Activated B cell treated with CpG ODN at 0.5 μM for 24 hours (primary cell): ENCODE results near the gene ITGA2B. TPM values are rescaled to one million over a fixed set of nuclear protein-coding genes. Genes with fewer than 3 reads are reported as not detected.

Experiments used
- ATAC-seq: fragments of 200-7000 bp; cut with Tn5 transposase; one replicate; pipeline ENCODE4 v1.10.0; 2021; ENCODE audit warnings: low read depth, mild to moderate bottlenecking, moderate library complexity
- CTCF ChIA-PET: fragments of 350-600 bp; sonication (Branson Sonifier 250); formaldehyde crosslinking; loops from one replicate; lab custom pipeline; 2021; ENCODE audit warnings: antibody characterized with exemption; lab: Charles Lee
- POLR2A ChIA-PET: fragments of 350-600 bp; sonication (Branson Sonifier 250); formaldehyde crosslinking; loops from one replicate; lab custom pipeline; 2021; ENCODE audit warnings: antibody characterized with exemption; lab: Charles Lee
- DNase-seq: peaks from one replicate; pipeline ENCODE4 v3.0.0; 2022
- H3K27ac Mint-ChIP-seq: one replicate; pipeline ENCODE4 v1.8.0; 2020; ENCODE audit warnings: mixed read lengths
- H3K27me3 Mint-ChIP-seq: one replicate; pipeline ENCODE4 v1.8.0; 2021; ENCODE audit warnings: mixed read lengths
- H3K36me3 Mint-ChIP-seq: one replicate; pipeline ENCODE4 v1.8.0; 2021; ENCODE audit warnings: low read depth, mixed read lengths
- H3K4me1 Mint-ChIP-seq: one replicate; pipeline ENCODE4 v1.8.0; 2021; ENCODE audit warnings: mixed read lengths
- H3K4me3 Mint-ChIP-seq: one replicate; pipeline ENCODE4 v1.8.0; 2020; ENCODE audit warnings: mild to moderate bottlenecking, mixed read lengths
- H3K9me3 Mint-ChIP-seq: one replicate; pipeline ENCODE4 v1.8.0; 2020; ENCODE audit warnings: mixed read lengths
- intact Hi-C: fragments of 100-400 bp; cut with micrococcal nuclease; formaldehyde crosslinking; loops from one replicate; pipeline ENCODE4 v1.15.1; 2024
- total RNA-seq: library from RNA; stranded (reverse); gene quantifications from 2 replicates; pipeline ENCODE4 v1.2.3, GENCODE V29; 2022
- TF ChIP-seq, protein P1 (sequence below): fragments of 200-600 bp; IDR thresholded peaks from one replicate; pipeline ENCODE4 v1.8.0; 2022; ENCODE audit warnings: antibody characterized with exemption, mild to moderate bottlenecking

ITGA2B gene
- total RNA-seq, 1 donor from 2014 or later, result not detected

DNA sequence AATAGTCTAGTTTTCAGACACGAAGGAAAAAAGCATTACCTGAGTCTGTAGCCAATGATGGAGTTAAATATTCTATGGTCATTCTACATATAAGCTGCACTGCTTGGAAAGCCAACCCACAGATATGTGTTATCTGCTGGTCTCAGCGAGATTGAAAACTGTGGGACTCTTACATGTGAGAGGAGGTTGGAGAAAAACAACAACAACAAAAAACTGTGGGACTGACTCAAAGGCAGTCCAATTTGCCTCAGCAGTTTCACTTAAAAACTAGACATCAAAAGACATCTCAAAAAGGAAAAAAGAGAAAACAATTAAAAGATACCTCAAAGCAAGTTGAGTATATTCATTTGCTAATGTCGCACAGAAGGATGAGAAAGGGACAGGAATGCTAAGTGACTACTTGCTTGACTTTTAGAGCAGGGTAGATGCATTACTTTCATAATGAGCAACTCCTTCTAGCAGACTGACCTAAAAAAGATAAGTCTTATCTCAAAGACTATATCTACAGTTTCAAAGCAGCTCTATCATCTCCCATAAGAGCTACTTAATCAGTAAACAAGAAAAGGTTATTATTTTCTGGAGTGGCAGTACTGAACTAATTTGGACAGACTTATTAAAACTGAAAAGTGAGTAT, 35.5 kb upstream of the ITGA2B start:
- Mint-ChIP-seq H3K9me3 (no peaks in the 10 kb centered on the region), H3K36me3 (peaks cover 69% of the 10 kb centered on the region), H3K27ac (no peak overlapping the region), H3K4me3 (no peak overlapping the region), H3K4me1 (no peaks in the 10 kb centered on the region), H3K27me3 (no peaks in the 10 kb centered on the region)
- CTCF ChIA-PET, result no interaction called here
- intact Hi-C loops, result no loop called here
- DNase-seq (no peak), ATAC-seq (no peak)
- POLR2A ChIA-PET, result no interaction called here
- TF ChIP-seq, protein P1, sequence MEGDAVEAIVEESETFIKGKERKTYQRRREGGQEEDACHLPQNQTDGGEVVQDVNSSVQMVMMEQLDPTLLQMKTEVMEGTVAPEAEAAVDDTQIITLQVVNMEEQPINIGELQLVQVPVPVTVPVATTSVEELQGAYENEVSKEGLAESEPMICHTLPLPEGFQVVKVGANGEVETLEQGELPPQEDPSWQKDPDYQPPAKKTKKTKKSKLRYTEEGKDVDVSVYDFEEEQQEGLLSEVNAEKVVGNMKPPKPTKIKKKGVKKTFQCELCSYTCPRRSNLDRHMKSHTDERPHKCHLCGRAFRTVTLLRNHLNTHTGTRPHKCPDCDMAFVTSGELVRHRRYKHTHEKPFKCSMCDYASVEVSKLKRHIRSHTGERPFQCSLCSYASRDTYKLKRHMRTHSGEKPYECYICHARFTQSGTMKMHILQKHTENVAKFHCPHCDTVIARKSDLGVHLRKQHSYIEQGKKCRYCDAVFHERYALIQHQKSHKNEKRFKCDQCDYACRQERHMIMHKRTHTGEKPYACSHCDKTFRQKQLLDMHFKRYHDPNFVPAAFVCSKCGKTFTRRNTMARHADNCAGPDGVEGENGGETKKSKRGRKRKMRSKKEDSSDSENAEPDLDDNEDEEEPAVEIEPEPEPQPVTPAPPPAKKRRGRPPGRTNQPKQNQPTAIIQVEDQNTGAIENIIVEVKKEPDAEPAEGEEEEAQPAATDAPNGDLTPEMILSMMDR, result no peak

DNA sequence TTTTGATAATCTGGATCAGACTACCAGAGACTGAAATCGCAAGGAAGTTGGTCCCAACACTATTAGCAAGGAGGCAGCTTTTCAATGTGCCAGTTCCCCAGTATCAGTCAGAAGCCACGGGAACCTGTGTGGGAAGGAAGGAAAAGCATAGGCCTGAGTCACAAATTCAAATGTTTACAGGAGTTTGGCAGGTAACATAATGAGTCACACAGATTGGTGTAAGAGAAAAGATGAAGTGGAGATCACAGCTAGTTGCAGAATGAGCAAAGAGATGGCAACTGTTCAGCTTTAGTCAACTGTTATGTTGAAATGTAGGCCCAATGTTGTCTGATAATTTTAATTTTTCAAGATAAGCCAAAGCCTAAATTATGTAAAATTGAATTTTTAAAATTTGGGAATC, 28.1 kb upstream of the ITGA2B start:
- H3K4me3 Mint-ChIP-seq, result no peak overlapping the region
- ATAC-seq (no peak), DNase-seq (no peak)
- H3K9me3 Mint-ChIP-seq, result no peaks in the 10 kb centered on the region
- no peak overlapping the region for H3K27ac Mint-ChIP-seq
- CTCF ChIA-PET, result no interaction called here
- no peaks in the 10 kb centered on the region for H3K27me3 Mint-ChIP-seq
- TF ChIP-seq, protein P1, result no peak
- POLR2A ChIA-PET, result no interaction called here
- H3K4me1 Mint-ChIP-seq, result no peaks in the 10 kb centered on the region
- peaks cover 63% of the 10 kb centered on the region for H3K36me3 Mint-ChIP-seq
- intact Hi-C loops, result no loop called here

DNA sequence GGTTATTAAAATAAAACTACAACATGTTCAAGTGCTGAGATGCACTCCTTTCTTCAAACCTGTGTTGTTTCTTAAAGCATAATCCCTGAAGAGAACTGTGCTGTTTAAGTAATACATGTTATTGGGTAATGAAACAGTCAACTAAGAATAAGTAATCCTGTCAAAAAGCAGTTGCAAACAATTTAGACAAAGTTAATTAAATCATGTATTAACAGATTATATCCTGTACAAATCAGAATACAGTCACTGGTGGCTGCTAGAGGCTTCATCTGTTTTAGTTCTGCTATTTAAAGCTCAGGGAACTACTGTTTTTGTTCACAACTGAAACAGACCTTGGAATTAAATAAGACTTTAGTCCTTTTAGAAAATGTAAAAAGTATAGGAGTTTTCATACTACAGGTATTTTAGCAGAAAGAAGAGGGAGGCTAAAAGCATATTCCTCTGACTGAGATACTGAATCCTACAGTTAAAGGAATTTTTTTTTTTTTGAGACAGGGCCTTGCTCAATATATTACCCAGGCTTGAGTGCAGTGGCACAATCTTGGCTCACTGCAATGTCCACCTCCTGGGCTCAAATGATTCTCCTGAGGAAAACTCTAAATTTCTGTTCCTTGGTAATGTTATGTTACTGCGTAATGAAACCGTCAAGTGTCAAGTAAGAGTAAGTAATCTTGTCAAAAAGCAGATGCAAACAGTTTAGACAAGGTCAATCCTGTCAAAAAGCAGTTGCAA, 27.3 kb upstream of the ITGA2B start:
- Mint-ChIP-seq H3K9me3 (no peaks in the 10 kb centered on the region), H3K4me3 (no peak overlapping the region), H3K4me1 (no peaks in the 10 kb centered on the region), H3K36me3 (peaks cover 61% of the 10 kb centered on the region), H3K27me3 (no peaks in the 10 kb centered on the region), H3K27ac (no peak overlapping the region)
- ATAC-seq, result no peak
- POLR2A ChIA-PET, result no interaction called here
- CTCF ChIA-PET, result no interaction called here
- DNase-seq, result no peak
- TF ChIP-seq, protein P1, result no peak
- intact Hi-C loops, result no loop called here

DNA sequence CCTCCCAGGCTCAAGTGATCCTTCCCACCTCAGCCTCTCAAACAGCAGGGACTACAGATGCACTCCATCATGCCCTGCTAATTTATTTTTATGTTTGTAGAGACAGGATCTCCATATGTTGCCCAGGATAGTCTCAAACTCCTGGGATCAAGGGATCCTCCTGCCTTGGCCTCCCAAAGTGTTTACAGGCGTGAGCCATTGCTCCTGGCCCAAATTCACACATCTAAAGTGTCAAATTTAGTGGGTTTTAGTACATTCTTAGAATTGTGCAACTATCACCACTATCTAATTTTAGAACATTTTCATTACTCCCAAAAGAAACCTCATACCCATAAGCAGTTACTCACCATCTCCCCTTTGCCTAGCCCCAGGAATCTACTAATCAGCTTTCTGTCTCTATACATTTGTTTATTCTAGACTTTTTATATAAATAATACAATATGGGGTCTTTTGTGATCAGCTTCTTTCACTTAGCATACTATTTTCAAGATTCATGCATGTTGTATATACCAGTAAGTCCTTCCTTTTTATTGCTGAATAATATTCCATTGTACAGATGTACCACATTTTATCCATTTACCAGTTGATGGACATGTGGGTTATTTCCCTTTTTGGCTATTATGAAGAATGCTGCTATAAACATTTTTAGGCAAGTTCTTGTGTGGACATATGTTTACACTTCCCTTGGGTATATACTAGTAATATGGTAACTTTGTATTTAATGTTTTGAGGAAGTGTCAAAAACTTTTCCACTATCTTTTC, 25.1 kb upstream of the ITGA2B start:
- TF ChIP-seq, protein P1, result no peak
- no peaks in the 10 kb centered on the region for H3K27me3 Mint-ChIP-seq
- POLR2A ChIA-PET, result no interaction called here
- intact Hi-C loops, result no loop called here
- DNase-seq (no peak), ATAC-seq (no peak)
- no peaks in the 10 kb centered on the region for H3K9me3 Mint-ChIP-seq
- no peak overlapping the region for H3K27ac Mint-ChIP-seq
- H3K4me3 Mint-ChIP-seq, result no peak overlapping the region
- peaks cover 56% of the 10 kb centered on the region for H3K36me3 Mint-ChIP-seq
- H3K4me1 Mint-ChIP-seq, result no peaks in the 10 kb centered on the region
- CTCF ChIA-PET, result no interaction called here
